GM19043 (cell line): ENCODE measurements around the gene MOXD1.

Source experiments
- ATAC-seq: cut with Tn5 transposase; IDR thresholded peaks from one replicate; pipeline ENCODE4 v1.9.1; 2021; ENCODE audit warnings: low read depth; ENCODE audit not compliant: unreplicated experiment

The MOXD1 gene

GRCh38 chr6:132400883-132401617, at the start of gene MOXD1:
MOXD1 (minus strand) TSS chr6:132401475; CDS start chr6:132401426, 49 bp downstream.
- peak; percentile 55 for ATAC-seq

GRCh38 chr6:132446855-132447241, 45.6 kb upstream of the MOXD1 start:
- ATAC-seq = no peak

DNA sequence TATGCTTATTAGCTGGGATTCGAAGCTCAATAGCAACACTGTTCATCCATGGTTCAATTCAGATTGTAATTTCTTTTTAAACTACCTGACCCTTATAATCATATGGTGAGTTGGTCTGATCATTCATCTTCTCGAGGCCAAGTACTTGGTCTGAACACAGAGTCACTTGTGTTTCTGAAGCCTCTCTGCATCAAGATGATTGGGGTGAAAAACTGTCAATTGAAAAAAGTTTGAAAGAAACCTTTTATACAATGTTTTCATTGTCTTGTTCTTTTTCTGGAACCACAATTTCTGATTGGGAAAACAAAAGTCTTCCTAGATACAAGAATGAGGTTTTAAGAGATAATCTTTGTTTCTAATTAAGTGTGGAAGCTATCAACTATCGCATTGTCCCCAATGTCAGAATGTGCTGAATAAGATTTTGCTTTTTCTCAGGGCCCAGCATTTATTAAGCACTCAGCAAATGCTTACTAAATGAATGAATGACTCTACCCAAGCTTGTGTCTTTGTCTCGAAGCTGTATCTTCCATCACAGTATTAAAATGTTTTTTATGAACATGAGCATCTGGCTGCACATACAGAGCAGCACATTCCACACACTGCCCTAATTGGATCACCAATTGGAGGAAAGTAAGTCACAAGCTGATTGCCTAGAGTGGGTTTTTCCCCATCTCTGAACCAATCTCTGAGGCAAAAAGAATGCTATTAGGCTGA, 45.0 kb upstream of the MOXD1 start:
- no peak for ATAC-seq

DNA sequence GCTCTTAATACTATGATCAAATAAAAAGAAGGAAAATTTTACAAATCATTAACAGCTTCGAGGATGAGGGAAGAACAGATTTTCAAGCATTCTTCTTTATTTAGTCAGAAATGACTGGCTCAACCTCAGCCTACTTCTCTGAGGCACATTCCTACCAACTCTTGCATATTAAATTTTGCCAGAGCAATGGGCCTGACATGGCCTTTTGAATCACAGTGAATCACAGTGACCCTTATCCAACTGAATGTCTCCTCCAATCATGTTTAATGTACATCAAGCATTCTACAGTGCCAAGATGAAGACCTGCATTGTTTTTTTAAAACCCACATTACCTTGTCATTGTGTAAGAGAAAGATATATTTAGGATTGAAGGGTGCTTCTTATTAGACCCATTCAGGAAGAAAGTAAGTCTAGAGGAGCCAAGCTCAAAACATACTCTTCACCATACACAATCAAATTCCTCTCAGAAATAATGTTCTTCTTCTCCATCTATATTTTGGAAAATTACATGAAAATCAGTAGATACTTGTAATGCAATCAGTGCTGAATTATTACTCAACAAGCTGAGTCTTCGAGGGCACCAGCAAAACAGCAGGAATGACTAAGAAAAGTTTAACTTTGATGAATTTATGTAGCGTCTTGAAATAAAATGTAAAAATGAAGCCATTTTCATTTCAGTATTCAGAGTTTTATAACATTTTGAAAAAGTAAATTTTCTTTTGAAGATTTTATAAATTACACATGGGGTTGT, 44.1 kb upstream of the MOXD1 start:
- ATAC-seq = no peak

DNA sequence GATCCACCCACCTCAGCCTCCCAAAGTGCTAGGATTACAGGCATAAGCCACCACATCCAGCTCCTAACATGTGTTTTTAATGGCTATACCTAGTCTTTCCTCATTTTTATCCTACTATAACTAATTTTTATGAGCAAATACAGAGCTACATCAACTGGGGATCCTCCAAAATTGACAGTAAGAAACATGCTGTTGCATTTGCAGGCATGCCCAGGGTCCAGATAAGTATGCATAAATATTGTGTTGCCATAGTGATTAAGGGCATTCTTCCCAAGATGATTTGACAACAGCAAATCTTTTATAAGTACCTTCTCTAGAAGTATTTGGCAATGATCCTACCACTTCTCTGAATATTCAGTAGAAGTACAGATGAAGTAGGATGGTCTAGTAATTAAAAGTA, 41.9 kb upstream of the MOXD1 start:
- ATAC-seq = no peak

DNA sequence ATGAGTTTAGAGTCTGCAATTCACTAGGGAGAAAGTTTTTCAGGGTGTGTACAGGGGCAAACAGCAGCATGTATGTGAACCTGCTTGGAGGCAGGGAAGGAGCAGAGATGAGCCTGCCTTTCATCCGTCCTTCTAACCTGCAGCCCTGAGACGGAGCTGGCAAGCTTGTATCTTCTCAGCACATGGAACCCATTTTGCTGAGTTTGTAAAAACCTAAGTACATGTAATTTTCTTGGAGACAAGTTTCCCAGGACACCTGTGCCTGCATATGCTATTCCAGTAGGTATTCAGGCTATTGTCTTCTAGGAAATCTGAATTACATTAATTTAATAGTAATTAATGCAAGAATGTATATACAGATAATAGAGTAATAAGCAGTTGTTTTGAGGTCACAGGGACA, 28.8 kb upstream of the MOXD1 start:
- no peak for ATAC-seq

GRCh38 chr6:132425176-132425575, 23.9 kb upstream of the MOXD1 start:
- ATAC-seq = no peak

DNA sequence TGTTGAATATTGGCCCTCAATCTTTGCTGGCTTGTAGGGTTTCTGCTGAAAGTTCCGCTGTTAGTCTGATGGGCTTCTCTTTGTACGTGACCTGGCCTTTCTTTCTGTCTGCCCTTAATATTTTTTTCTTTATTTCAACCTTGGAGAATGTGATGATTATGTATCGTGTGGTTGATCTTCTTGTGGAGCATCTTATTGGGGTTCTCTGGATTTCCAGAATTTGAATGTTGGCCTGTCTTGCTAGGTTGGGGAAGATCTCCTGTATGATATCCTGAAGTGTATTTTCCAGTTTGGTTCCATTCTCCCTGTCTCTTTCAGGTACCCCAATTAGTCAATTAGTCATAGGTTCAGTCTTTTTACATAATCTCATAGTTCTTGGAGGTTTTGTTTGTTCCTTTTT, 22.6 kb upstream of the MOXD1 start:
- no peak for ATAC-seq

DNA sequence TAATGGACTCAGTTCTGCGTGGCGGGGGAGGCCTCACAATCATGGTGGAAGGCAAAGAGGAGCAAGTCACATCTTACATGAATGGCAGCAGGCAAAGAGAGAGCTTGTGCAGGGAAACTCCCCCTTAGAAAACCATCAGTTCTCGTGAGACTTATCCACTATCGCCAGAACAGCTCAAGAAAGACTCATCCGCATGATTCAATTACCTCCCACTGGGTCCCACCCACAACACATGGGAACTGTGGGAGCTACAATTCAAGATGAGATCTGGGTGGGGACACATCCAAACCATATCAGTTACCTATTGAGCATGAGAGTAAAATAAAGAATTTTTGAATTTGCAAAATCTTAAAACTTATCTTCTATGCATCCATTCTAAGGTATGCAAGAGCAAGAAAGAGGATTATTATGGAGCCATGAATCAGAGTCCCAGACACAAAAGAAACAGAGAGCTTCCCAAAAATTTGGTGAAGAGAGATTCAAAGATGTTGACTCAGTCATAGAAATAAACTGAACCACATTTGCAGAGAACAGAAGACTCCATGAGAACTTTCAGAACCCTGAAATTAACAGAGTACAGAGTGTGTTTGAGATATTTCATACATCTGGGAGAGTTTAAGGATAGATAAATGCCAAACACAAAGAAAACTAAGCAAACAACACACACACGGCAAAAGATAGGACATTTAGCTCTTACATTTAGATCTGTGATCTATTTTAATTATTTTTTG, 17.1 kb upstream of the MOXD1 start:
- no peak for ATAC-seq

GRCh38 chr6:132414761-132415160, 13.5 kb upstream of the MOXD1 start:
- ATAC-seq = no peak

- no peak for ATAC-seq
These were observed 13.0 kb upstream of the MOXD1 start for GRCh38 chr6:132414322-132414721.

DNA sequence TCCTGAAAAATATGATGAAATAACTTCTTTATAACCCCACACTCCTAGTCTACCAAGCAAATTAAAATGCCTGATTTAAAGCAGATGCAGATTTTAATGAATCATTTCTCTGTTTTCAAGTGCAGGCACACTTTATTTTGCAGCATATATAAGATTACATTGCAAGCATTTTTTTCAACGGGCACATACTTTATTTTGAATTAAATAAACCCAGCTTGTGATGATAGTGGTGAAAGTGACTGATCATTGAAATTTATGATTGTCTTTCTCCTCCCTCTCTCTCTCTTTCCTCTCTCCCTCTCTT, 12.2 kb upstream of the MOXD1 start:
- no peak for ATAC-seq

- no peak for ATAC-seq
These were observed 11.6 kb upstream of the MOXD1 start for GRCh38 chr6:132412656-132413498.

DNA sequence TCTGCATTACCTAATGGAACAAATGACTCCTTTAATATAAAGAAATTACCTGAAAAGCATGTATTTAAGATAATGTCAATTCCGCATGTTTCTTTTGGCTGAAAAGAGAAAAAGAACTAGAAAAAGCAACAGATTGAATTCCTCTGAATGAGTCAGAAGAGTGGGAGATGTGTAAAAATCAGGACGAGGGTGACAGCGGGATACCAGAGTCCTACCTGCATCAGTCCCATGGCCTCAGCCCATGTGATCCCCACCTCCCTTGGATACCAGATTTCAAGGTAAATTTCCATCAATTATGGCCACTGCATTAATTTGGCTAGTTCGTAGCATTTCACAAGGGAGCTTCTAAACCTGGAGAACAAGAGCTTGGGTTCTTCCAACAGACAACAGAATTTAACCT, 10.0 kb upstream of the MOXD1 start:
- no peak for ATAC-seq

DNA sequence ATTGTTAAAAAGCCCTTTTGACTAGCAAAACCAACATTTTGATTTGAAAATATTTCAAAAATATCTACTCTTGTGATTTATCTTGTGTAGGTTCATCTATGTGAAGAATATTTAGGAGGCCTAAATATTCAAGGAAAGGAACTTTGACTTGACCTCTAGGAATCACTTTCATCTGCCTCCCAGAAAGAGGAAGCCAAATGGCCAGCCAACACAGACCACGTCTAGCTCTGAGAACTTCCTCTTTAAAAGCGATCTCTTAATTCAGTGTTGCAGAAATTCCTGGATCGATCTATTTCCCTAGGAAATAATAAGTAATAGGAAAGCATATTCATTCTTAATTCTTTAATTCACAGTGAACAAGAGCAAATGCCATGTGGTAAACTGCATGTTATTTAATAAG, 9.6 kb upstream of the MOXD1 start:
- no peak for ATAC-seq

DNA sequence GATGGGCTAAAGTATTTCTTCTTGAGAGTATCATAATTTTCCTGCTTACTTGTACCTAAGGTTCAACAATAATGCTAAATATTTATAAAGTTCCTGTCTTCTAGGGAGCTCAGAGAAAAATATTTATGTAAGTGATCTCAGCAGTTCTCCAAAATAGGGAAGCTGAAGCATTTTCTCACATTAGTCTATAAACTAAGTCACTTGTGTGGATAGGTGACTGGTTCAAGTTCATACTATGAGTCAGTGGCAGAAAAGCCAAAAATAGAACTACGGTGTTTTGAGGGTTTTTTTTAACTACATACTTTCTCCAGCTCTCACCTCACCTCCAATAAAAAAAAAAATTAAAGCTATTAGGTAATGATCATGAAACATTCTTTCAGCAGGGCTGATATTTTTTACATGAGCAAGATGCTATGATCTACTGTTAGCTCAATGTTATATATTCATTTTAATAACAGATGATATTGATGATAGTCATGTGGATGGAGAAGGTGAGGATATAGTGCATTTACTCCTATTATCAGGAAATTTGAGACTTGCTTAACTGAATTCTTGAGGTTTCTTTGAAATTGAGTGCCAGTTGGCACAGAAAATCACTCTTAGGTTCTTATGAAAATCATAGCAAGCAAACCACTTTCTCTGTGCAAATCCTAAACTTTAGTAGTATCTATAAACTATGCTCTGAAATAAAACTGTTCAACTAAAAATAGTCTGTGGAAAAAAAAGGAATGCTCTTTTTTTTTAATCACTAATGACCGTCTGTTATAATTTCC, 4.1 kb upstream of the MOXD1 start:
- peak; percentile 54 for ATAC-seq

DNA sequence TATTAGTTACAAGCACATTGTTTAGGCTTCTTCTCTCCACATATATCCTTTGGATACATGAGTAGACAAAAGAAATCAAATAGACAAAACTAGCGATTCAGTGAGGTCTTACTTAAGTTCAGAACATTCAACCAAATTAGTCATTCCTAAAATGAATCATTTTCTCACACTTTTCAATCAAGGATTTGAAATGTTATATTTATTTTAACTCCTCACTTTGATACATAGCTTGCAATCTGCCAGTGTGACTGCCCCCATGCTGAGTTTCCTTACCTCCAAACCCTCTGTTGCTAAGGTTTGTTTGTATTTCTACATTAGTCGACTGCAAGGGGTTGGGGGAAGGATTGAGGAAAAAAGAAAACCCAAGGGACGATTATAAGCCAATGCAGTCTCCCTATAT, 3.5 kb upstream of the MOXD1 start:
- ATAC-seq = peak; percentile 6

- no peak for ATAC-seq
These were observed 3.1 kb upstream of the MOXD1 start for GRCh38 chr6:132404330-132404729.

DNA sequence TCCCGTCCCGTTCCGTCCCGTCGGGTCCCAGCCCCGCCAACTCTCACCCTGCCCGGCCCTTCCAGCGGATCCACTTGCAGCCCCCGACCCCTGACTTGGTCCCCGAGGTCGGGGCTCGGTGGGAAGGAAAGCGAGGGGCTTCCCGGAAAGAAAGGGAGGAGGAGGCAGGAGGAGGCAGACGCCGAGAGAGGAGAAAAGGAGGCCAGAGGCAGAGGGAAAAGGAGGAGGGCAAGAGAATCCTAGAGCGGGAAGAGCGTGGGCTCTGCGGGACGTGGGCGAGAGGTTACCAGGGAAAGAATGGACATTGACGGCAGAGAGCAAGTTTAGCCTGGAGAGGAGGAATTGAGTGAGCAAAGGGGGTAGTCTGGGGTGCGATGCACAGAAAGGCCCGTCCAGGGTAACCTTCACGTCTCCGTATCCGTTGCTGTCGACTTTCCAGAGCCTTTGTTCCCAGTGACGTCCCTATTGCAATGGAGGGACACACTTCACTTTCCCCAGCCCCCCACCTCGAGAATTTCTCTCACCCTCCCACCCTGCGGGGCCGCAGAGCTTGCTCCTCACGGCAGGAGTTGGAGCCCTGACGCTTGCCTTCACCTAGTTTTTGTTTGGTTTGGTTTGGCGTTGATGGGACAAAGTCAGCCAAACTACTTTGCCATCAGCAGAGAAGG, 477 bp upstream of the MOXD1 start:
- no peak for ATAC-seq
